Osteocyte (in vitro differentiated cells): Measurements from ENCODE around the gene CBFB. TPM values are rescaled to one million over a fixed set of nuclear protein-coding genes. Genes with fewer than 3 reads are reported as not detected.
A peak's percentile ranks its signal among the peaks of the same experiment; 100 is the strongest.

Experiments used
- DNase-seq: peaks from one replicate; pipeline ENCODE4 v3.0.0; 2021; ENCODE audit warnings: mixed read lengths; ENCODE audit not compliant: unreplicated experiment; ENCODE audit errors: extremely low spot score
- H3K27ac Mint-ChIP-seq: one replicate; pipeline ENCODE4 v1.8.0; 2021; ENCODE audit warnings: mild to moderate bottlenecking, mixed read lengths; ENCODE audit not compliant: unreplicated experiment
- H3K27me3 Mint-ChIP-seq: one replicate; pipeline ENCODE4 v1.8.0; 2021; ENCODE audit warnings: mixed read lengths; ENCODE audit not compliant: unreplicated experiment
- H3K36me3 Mint-ChIP-seq: one replicate; pipeline ENCODE4 v1.8.0; 2021; ENCODE audit warnings: mixed read lengths; ENCODE audit not compliant: unreplicated experiment
- H3K4me1 Mint-ChIP-seq: one replicate; pipeline ENCODE4 v1.8.0; 2021; ENCODE audit warnings: mixed read lengths; ENCODE audit not compliant: unreplicated experiment
- H3K4me3 Mint-ChIP-seq: one replicate; pipeline ENCODE4 v1.8.0; 2021; ENCODE audit warnings: mild to moderate bottlenecking, moderate library complexity, mixed read lengths; ENCODE audit not compliant: unreplicated experiment
- H3K9me3 Mint-ChIP-seq: one replicate; pipeline ENCODE4 v1.8.0; 2021; ENCODE audit warnings: mixed read lengths; ENCODE audit not compliant: unreplicated experiment
- CTCF ChIP-seq: fragments of 200-600 bp; sonication (generic); IDR thresholded peaks from 2 replicates; pipeline ENCODE4 v1.5.0; 2021; ENCODE audit warnings: antibody characterized with exemption, mild to moderate bottlenecking, moderate library complexity
- total RNA-seq: library from RNA; stranded (reverse); gene quantifications from 2 replicates; pipeline ENCODE4 v1.2.1, GENCODE V29; 2021

Gene CBFB
- total RNA-seq, 1 donor from 2014 or later, result 75.2 TPM

DNA sequence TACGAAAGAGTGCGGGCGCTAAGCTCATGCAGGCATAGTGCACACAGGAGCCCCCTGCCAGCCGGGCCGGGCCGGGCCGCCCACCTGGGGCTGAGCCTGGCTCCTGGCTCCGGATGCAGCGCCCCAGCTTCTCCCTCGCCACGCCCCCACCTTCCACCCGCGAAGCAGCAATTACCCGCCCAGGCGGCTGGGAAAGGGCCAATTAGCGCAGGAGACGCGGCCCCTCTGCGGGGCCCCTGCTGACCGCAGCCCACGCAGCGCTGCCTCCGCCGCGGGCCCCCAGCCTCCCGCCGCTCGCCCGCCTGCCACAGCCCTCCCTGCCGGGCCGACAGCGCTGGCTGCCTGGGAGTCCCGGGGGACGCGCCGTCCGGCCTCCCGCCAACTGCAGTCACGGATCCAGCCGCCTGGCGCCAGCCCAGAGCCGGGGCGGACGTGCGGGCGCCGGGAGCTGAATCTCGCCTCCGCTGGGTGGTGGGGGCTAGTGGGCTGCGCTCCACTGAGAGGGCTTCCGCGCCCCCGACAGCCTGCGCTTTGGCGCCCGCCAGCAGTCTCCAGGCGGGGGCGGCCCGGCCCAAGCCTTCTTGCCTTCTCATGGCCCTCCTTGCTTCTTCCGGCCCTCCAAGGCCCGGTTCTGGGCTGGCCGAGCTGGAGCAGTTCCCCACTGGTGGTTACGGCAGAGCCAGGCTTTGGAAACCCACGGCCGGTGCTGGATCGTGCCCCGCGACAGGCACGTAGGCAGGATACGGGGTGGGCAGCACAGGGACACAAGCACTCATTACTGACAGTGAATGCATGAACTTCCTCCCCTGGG is 14.9 kb upstream of the CBFB start:
- peak; percentile 46 for TF ChIP-seq CTCF
- peak; percentile 95 for DNase-seq
- Mint-ChIP-seq H3K4me1 (peaks cover 5% of the 10 kb centered on the region), H3K27ac (no peak overlapping the region), H3K9me3 (no peaks in the 10 kb centered on the region), H3K27me3 (no peaks in the 10 kb centered on the region), H3K4me3 (peak overlapping the region; percentile 61), H3K36me3 (no peaks in the 10 kb centered on the region)

DNA sequence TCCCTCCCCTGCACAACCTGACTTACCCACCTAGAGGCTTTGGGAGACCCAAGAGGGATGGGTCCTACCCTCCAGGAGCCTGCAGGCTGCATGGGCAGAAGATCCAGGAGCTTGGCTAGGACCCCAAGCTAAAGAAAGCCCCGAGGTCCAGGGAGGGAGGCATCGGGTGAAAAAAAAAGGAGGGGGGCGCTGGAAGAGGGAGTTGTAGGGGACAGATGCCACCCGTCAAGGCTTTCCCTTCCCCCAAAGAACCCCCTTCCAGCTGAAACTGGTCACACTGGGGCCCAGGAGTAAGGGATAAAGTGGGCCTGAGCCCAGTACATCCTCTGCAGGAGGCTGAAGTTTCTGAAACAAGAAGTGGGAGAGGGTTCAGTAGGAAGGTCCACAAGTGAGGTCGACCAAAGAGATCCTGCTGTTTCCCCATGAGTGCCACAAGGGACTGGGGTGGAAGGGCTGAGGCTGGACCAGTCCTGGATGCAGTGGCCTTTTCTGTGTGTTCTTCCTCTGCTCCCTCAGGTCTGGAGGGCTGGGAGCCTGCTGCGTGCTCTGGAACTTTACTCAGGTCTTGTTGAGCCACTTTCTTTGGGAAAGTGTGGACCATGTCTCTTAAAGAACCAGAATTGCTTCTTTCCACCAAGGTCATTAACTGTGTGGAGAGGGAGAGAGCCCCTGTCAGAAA is 14.2 kb upstream of the CBFB start:
- no peak for TF ChIP-seq CTCF
- DNase-seq, result no peak
- Mint-ChIP-seq H3K27ac (no peak overlapping the region), H3K4me1 (peaks cover 5% of the 10 kb centered on the region), H3K9me3 (no peaks in the 10 kb centered on the region), H3K27me3 (no peaks in the 10 kb centered on the region), H3K36me3 (no peaks in the 10 kb centered on the region), H3K4me3 (peak overlapping the region; percentile 61)

- Mint-ChIP-seq H3K9me3 (no peaks in the 10 kb centered on the region), H3K27me3 (no peaks in the 10 kb centered on the region), H3K27ac (no peak overlapping the region), H3K4me3 (no peak overlapping the region), H3K4me1 (peaks cover 5% of the 10 kb centered on the region), H3K36me3 (no peaks in the 10 kb centered on the region)
- TF ChIP-seq CTCF, result no peak
- no peak for DNase-seq
Observed at GRCh38 chr16:67015313-67015731, 13.6 kb upstream of the CBFB start.

GRCh38 chr16:67016143-67016542 is 12.8 kb upstream of the CBFB start:
- Mint-ChIP-seq H3K36me3 (no peaks in the 10 kb centered on the region), H3K9me3 (no peaks in the 10 kb centered on the region), H3K4me3 (no peak overlapping the region), H3K4me1 (peaks cover 5% of the 10 kb centered on the region), H3K27ac (no peak overlapping the region), H3K27me3 (no peaks in the 10 kb centered on the region)
- TF ChIP-seq CTCF, result no peak
- no peak for DNase-seq

DNA sequence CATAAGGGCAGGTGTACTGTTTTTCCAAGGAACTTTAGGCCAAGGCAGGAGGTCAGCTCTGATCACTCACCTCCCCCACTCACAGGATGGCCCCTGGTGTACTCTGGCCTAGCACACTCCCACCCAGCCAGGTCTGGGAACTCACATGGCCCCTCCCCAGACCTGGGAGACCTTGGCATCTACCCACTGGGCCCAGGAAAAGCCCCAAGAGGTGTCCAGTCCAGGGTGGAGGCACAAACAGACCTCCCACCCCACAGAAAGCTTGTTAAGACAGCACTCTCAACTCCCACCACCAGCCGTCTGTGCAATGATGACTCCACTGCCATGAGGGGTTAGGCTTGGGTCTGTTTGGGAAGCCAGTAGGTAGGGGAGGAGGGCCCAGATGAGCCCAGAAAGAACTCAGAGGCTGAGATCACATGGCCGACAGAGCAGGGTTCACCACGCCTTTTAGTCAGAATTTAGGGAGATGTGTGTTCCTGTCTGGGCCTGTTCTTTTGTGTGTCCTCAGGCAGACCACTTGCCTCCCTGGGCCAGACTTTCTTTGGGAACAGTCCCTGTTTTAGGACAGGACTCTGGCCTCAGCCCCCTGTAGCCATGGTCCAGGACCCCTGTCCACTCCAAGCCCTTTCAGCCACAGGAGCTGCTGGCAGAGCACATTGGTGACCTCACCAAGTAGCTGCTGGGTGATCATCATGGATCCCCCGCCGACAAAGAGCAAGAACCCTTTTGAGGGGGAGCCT is 12.1 kb upstream of the CBFB start:
- Mint-ChIP-seq H3K27ac (no peak overlapping the region), H3K9me3 (no peaks in the 10 kb centered on the region), H3K4me3 (no peak overlapping the region), H3K27me3 (no peaks in the 10 kb centered on the region), H3K4me1 (peaks cover 5% of the 10 kb centered on the region), H3K36me3 (no peaks in the 10 kb centered on the region)
- no peak for DNase-seq
- no peak for TF ChIP-seq CTCF
